ENCODE data around the gene TMCC1.
"Not testable (repeated sequence)": the region's sequence is repeated elsewhere in the genome, so short reads cannot be mapped to it uniquely, and the experiment has no call there.

Gene TMCC1

DNA sequence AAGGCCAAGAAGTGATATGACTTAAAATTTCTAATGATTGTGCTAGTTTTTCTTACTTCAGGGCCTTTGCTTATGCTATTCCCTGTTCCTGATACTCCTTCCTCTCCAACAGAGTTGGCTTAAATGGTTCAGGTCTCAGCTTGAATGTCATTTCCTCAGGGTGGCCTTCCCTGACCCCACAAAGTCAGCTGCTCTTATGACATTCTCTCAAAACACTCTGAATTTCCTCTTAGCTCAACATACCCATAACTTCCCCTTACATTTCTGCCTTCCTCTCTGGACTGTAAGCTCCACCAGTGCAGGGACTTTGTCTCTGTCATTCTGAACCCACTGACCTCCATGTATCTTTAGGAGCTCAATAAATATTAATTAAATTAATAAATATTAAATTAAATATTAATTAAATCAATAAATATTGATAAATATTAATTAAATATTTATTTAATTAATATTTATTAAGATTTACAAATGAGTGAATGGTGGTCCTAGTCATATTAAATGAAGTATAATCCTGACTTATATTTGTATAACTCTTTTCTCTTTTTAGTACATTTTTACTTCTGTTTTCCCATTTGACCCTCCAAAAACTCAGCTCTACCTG is 17.9 kb upstream of the TMCC1 start:
- TF ChIP-seq, protein P1, sequence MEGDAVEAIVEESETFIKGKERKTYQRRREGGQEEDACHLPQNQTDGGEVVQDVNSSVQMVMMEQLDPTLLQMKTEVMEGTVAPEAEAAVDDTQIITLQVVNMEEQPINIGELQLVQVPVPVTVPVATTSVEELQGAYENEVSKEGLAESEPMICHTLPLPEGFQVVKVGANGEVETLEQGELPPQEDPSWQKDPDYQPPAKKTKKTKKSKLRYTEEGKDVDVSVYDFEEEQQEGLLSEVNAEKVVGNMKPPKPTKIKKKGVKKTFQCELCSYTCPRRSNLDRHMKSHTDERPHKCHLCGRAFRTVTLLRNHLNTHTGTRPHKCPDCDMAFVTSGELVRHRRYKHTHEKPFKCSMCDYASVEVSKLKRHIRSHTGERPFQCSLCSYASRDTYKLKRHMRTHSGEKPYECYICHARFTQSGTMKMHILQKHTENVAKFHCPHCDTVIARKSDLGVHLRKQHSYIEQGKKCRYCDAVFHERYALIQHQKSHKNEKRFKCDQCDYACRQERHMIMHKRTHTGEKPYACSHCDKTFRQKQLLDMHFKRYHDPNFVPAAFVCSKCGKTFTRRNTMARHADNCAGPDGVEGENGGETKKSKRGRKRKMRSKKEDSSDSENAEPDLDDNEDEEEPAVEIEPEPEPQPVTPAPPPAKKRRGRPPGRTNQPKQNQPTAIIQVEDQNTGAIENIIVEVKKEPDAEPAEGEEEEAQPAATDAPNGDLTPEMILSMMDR (IDR thresholded peaks at IDR 0.05; ENCODE audit: low read depth, low read length): no peak
- DNase-seq: no peak
- no peak overlapping the region for H3K4me3 ChIP-seq (ENCODE audit: low read depth, low read length)
- no peak overlapping the region for H3K27ac ChIP-seq
- no peaks in the 10 kb centered on the region for H3K36me3 ChIP-seq
- H3K27me3 ChIP-seq (ENCODE audit: insufficient read depth, low read depth, severe bottlenecking): no peaks in the 10 kb centered on the region
- H3K9me3 ChIP-seq (ENCODE audit: severe bottlenecking): peaks cover under 1% of the 10 kb centered on the region

DNA sequence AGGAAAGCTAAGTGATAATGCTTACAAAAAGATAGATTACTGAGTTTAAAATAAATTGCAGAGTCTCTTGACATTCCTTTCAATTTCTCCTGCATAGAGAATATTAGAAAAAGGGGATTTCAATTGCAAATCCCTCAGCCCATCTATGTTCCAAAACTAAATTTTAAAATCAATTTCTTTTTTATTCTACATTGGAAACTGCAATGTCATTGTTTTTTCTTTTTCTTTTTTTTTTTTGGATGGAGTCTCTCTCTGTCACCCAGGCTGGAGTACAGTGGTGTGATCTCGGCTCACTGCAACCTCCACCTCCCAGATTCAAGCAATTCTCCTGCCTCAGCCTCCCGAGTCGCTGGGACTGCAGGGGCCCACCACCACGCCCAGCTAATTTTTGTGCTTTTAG is 15.7 kb upstream of the TMCC1 start:
- H3K27me3 ChIP-seq (ENCODE audit: insufficient read depth, low read depth, severe bottlenecking); H3K9me3 ChIP-seq (ENCODE audit: severe bottlenecking); DNase-seq; H3K36me3 ChIP-seq; H3K4me3 ChIP-seq (ENCODE audit: low read depth, low read length); H3K27ac ChIP-seq: not testable (repeated sequence)

DNA sequence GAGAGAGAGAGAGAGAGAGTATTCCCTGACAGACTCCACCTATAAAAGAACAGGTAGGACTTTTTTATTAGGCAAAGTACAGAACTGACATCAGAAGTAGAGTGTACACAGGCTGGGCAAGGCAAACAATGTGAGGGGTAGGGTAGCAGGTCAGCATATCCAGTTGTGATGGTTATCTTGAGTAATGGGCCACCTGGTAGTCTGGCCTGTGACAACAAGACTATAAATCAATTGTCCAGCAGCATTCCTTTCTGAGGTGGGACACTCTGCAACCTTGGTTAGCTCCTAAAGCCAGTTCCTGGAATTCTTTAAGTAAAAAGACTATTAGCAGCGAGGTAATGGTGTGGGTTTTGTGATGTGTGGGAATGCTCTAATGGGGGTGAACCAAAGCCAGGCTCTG is 14.9 kb upstream of the TMCC1 start:
- peaks cover 7% of the 10 kb centered on the region for H3K9me3 ChIP-seq (ENCODE audit: severe bottlenecking)
- no peak for DNase-seq
- no peaks in the 10 kb centered on the region for H3K36me3 ChIP-seq
- H3K4me3 ChIP-seq (ENCODE audit: low read depth, low read length): no peak overlapping the region
- H3K27me3 ChIP-seq (ENCODE audit: insufficient read depth, low read depth, severe bottlenecking): no peaks in the 10 kb centered on the region
- TF ChIP-seq, protein P1 (IDR thresholded peaks at IDR 0.05; ENCODE audit: low read depth, low read length): no peak
- H3K27ac ChIP-seq: no peak overlapping the region

DNA sequence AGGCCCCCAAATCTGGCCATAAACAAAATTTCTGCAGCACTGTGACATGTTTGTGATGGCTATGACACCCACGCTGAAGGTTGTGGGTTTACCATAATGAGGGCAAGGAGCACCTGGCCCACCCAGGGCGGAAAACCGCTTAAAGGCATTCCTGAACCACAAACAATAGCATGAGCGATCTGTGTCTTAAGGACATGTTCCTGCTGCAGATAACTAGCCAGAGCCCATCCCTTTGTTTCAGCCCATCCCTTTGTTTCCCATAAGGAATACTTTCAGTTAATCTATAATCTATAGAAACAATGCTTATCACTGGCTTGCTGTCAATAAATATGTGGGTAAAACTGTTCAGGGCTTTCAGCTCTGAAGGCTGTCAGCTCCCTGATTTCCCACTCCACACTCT is 7.8 kb upstream of the TMCC1 start:
- not testable (repeated sequence) for H3K9me3 ChIP-seq (ENCODE audit: severe bottlenecking); H3K27ac ChIP-seq; DNase-seq; H3K36me3 ChIP-seq; H3K4me3 ChIP-seq (ENCODE audit: low read depth, low read length); H3K27me3 ChIP-seq (ENCODE audit: insufficient read depth, low read depth, severe bottlenecking)

DNA sequence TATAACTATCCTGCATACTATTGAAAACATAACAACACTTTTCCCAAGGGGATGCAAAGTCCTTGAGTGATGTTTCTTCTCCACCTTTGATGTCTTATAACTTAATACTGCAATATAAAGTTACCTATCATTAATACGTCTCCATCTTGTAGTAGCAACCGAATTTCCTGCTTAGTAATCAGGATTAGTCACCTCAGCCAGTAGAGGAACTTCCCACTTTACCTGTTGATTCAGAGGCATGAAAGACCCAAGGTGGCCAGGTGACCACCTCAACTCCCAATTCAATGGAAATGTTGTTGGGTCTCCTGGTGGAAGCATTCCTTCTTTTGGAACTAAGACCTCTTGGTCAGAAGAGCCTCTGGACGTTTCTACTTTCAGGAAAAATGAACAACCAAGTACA is 3.5 kb upstream of the TMCC1 start:
- H3K27me3 ChIP-seq (ENCODE audit: insufficient read depth, low read depth, severe bottlenecking): no peaks in the 10 kb centered on the region
- H3K4me3 ChIP-seq (ENCODE audit: low read depth, low read length): no peak overlapping the region
- no peaks in the 10 kb centered on the region for H3K9me3 ChIP-seq (ENCODE audit: severe bottlenecking)
- peaks cover 3% of the 10 kb centered on the region; the same call in 1 of the 2 replicates for H3K36me3 ChIP-seq
- no peak overlapping the region for H3K27ac ChIP-seq
- no peak for DNase-seq
- TF ChIP-seq, protein P1 (IDR thresholded peaks at IDR 0.05; ENCODE audit: low read depth, low read length): no peak

DNA sequence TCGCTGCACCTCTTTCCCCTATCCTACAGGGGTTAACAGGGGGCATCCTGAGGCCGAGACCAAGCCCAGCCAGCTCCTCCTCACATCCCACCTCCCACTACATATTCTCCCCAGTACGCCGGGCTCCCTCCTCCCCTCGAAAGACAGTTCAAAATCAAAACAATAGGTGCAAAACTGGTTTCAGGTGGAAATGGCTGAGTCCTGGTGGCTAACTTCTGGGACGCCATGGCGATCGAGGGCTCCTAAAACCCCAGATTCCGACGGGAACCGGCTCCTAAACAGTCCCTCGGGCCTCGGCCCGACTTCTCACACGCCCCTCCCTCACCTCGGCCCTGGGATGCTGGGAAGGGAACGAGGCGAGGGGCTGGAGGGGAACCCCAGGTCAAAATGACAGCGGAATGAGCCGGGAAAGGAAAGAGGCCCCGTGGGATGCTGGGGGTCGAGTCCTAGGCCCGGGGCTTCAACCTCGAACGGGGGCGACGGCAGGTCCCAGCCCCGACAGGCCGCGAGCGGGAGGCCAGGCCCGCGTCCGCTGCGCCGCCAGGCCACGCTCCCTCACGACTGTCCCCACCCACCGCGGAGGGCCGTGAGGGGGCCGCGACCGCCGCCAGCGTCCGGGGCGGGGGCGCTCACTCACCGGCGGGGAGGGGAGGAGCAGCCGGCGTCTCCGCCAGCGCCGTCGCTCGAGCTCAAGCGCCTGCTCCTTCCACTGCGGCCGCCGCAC is 492 bp downstream of the TMCC1 start:
- peaks cover 3% of the 10 kb centered on the region; the same call in 1 of the 2 replicates for H3K36me3 ChIP-seq
- H3K27ac ChIP-seq: peak overlapping the region; percentile 96
- TF ChIP-seq, protein P1 (IDR thresholded peaks at IDR 0.05; ENCODE audit: low read depth, low read length): no peak
- no peaks in the 10 kb centered on the region for H3K27me3 ChIP-seq (ENCODE audit: insufficient read depth, low read depth, severe bottlenecking)
- DNase-seq: peak; percentile 73
- H3K4me3 ChIP-seq (ENCODE audit: low read depth, low read length): peak overlapping the region; percentile 99
- no peaks in the 10 kb centered on the region for H3K9me3 ChIP-seq (ENCODE audit: severe bottlenecking)

DNA sequence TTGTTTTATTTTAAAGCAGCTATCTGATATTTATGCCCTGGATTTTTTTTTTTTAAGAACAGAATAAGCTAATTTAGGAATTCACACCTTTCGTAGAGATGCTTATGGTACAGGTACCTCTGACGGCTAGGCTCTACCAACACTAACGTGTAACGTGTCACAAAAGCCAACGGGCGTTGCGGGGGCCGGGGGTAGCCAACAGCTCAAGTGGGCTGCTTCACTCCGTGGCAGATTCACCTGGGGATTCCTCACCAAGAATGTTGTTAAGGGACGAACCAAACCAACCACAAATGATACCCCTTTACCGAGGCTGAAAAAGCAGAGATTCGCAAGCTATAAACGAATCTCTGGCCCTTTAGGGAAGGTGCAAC is 1.0 kb downstream of the TMCC1 start:
- Histone ChIP-seq H3K9me3 (ENCODE audit: severe bottlenecking) (no peaks in the 10 kb centered on the region), H3K27me3 (ENCODE audit: insufficient read depth, low read depth, severe bottlenecking) (no peaks in the 10 kb centered on the region), H3K27ac (peak overlapping the region; percentile 96), H3K36me3 (peaks cover 3% of the 10 kb centered on the region; the same call in 1 of the 2 replicates), H3K4me3 (ENCODE audit: low read depth, low read length) (peak overlapping the region; percentile 99)
- no peak for DNase-seq
- TF ChIP-seq, protein P1 (IDR thresholded peaks at IDR 0.05; ENCODE audit: low read depth, low read length): no peak
